GM12891 (cell line): Measurements from ENCODE around the gene HIGD2B.
"Not testable (repeated sequence)": the region's sequence is repeated elsewhere in the genome, so short reads cannot be mapped to it uniquely, and the experiment has no call there.

Source experiments
- POLR2A ChIP-seq: IDR thresholded peaks from 2 replicates; pipeline ENCODE4 v1.6.1; 2011; ENCODE audit warnings: low read depth, low read length, control low read depth
- POLR2AphosphoS5 ChIP-seq: IDR thresholded peaks from 2 replicates; pipeline ENCODE4 v1.6.1; 2011; ENCODE audit warnings: low read depth, low read length, control low read depth
- TAF1 ChIP-seq: IDR thresholded peaks from 2 replicates; pipeline ENCODE4 v1.6.1; 2011; ENCODE audit warnings: low read depth, low read length, control low read depth

GRCh38 chr15:72654397-72654796 is 31.6 kb downstream of the HIGD2B start, which contains the start of gene GOLGA6B:
- not testable (repeated sequence) for TF ChIP-seq POLR2AphosphoS5, POLR2A, TAF1
